ENCODE results near the gene ZNF766. TPM values are rescaled to one million over a fixed set of nuclear protein-coding genes. Genes with fewer than 3 reads are reported as not detected.
"Not testable (repeated sequence)": the region's sequence is repeated elsewhere in the genome, so short reads cannot be mapped to it uniquely, and the experiment has no call there.

Gene ZNF766
- total RNA-seq, 1 experiment from 2014 or later = 12.3 TPM

- Histone ChIP-seq H3K4me3 (no peak overlapping the region), H3K9me3 (peaks cover 5% of the 10 kb centered on the region; the same call in 1 of the 2 replicates), H3K27me3 (no peaks in the 10 kb centered on the region; the same call in 1 of the 2 replicates), H3K36me3 (no peaks in the 10 kb centered on the region)
- no peak for DNase-seq
Observed at GRCh38 chr19:52258426-52258825, 11.0 kb upstream of the ZNF766 start.

DNA sequence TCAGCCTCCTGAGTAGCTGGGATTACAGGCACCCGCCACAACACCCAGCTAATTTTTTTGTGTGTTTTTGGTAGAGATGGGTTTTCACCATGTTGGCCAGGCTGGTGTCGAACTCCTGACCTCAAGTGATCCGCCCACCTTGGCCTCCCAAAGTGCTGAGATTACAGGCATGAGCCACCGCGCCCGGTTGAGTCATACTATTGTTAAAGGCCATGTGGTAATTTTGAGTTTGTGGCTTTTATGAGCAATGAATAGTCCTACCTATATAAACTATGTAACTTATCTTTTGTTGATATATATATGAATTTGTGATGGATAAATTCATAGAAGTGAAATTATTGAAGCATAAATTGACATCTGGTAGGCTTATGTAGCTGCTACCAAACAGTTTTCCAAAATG lies 3.8 kb upstream of the ZNF766 start:
- not testable (repeated sequence) for H3K36me3 ChIP-seq, H3K4me3 ChIP-seq, H3K27me3 ChIP-seq
- H3K9me3 ChIP-seq = peaks cover 18% of the 10 kb centered on the region
- DNase-seq = peak; percentile 39

DNA sequence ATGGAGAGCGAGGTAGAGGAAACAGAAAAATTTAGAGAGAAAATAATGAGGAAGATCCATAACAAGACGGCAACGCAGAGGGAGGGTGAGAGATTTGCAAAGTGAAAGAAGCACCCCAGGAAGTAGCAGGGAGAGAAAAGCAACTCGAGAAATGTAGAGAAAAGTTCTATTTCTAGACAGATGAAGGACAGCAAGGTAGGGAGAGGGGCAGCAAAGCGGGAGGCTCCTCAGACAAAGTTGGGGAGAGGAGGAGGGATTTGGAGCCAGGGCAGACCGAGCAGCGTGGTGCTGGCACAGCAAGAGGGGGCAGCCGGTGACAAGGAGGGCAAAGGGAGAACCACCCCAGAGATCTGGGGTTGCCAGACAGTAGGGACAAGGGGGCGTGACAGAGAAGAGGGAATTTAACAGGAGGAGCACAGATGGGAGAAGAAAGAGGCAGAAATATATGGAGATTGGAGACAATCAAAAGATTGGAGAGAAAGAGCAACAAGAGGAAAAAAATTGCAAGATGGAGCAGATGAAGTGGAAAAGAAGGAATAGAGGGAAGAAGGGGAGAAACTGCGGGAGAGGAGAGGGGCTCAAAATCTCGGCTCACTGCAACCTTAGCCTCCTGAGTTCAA lies 989 bp downstream of the ZNF766 start:
- H3K27me3 ChIP-seq = no peaks in the 10 kb centered on the region
- peak; percentile 16 for DNase-seq

GRCh38 chr19:52273301-52273700 lies 3.9 kb downstream of the ZNF766 start:
- DNase-seq = no peak
- Histone ChIP-seq H3K9me3 (peaks cover 30% of the 10 kb centered on the region), H3K36me3 (peaks cover 67% of the 10 kb centered on the region), H3K27me3 (no peaks in the 10 kb centered on the region), H3K4me3 (no peak overlapping the region)

More for the DNA sequence above, 989 bp downstream of the ZNF766 start:
- peaks cover 32% of the 10 kb centered on the region for H3K9me3 ChIP-seq
- peaks cover 48% of the 10 kb centered on the region for H3K36me3 ChIP-seq
- peak overlapping the region; percentile 99 for H3K4me3 ChIP-seq

GRCh38 chr19:52274191-52274590 lies 4.8 kb downstream of the ZNF766 start:
- Histone ChIP-seq H3K9me3 (peaks cover 34% of the 10 kb centered on the region), H3K4me3 (no peak overlapping the region), H3K27me3 (no peaks in the 10 kb centered on the region), H3K36me3 (peaks cover 73% of the 10 kb centered on the region)
- no peak for DNase-seq

DNA sequence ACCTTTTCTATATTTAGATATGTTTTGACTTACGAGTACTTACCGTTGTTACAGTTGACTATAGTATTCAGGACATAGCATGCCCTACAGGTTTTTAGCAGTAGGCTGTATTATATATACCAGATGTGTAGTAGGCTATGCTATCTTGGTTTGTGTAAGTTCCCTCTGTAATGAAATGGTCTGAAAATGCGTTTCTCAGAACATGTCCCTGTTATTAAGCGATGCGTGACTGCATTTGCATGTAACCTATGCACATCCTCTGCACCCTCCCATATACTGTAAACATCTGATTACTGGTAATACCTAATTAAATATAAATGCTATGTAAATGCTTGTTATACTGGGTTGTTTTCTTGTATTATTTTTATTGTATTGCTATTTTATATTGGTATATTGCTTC lies 6.6 kb downstream of the ZNF766 start:
- DNase-seq = no peak
- no peak overlapping the region for H3K4me3 ChIP-seq
- peaks cover 44% of the 10 kb centered on the region for H3K9me3 ChIP-seq
- H3K36me3 ChIP-seq = peaks cover 74% of the 10 kb centered on the region
- no peaks in the 10 kb centered on the region for H3K27me3 ChIP-seq

GRCh38 chr19:52277471-52277870 lies 8.1 kb downstream of the ZNF766 start:
- Histone ChIP-seq H3K9me3 (peaks cover 40% of the 10 kb centered on the region), H3K27me3 (no peaks in the 10 kb centered on the region), H3K4me3 (no peak overlapping the region), H3K36me3 (peaks cover 73% of the 10 kb centered on the region)
- no peak for DNase-seq

- no peak for DNase-seq
- H3K4me3 ChIP-seq = no peak overlapping the region
- no peaks in the 10 kb centered on the region for H3K27me3 ChIP-seq
- peaks cover 87% of the 10 kb centered on the region for H3K36me3 ChIP-seq
- H3K9me3 ChIP-seq = peaks cover 6% of the 10 kb centered on the region
Observed at GRCh38 chr19:52286256-52286655, 16.9 kb downstream of the ZNF766 start.

GRCh38 chr19:52291781-52292180 lies 22.4 kb downstream of the ZNF766 start:
- H3K4me3 ChIP-seq = no peak overlapping the region
- peaks cover 56% of the 10 kb centered on the region for H3K36me3 ChIP-seq
- DNase-seq = no peak
- peaks cover 10% of the 10 kb centered on the region for H3K9me3 ChIP-seq
- H3K27me3 ChIP-seq = no peaks in the 10 kb centered on the region

GRCh38 chr19:52292946-52293345 lies 23.6 kb downstream of the ZNF766 start:
- H3K36me3 ChIP-seq = peaks cover 49% of the 10 kb centered on the region
- not testable (repeated sequence) for DNase-seq, H3K27me3 ChIP-seq, H3K9me3 ChIP-seq, H3K4me3 ChIP-seq

GRCh38 chr19:52296400-52296772 lies 27.0 kb downstream of the ZNF766 start:
- H3K9me3 ChIP-seq = peaks cover 23% of the 10 kb centered on the region
- no peak for DNase-seq
- H3K4me3 ChIP-seq = peak overlapping the region; percentile 95
- peaks cover 41% of the 10 kb centered on the region for H3K36me3 ChIP-seq
- H3K27me3 ChIP-seq = no peaks in the 10 kb centered on the region

DNA sequence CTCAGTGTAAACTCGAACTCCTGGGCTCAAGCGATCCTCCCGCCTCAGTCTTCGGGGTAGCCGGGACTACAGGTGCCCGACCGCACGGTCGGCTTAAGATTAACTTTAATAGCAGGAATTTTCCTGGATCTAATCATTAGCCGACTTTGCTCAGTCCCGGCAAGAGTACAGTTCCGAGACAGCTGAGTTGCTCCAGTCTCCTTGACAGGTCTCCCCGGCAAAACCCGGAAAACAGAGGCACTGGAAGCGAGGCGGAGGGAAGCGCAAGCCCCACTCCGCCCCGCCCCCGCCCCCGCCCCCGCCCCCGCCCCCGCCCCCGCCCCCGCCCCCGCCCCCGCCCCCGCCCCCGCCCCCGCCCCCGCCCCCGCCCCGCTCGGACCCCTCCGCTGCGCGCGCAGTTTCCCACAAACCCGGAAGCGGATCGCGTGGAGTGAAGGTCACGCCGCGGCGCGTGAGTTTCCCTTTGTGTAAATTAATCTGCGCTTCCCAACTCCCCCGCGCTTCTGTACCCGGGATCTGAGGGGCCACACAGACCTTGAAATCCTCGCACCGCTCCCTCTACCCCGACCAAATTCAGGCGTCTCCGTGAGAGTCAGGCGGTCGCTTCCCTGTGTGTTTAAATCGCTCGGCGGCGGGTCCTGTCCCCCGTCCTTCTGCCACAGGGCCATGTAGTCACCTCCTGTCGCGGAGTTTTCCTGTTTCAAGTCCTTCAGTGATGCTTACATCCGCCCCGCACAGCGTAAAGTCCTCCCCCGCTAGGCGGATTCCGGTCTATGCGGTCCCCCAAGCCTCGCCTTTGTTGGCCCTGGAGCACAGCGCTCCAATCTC lies 27.6 kb downstream of the ZNF766 start, which contains the start of gene ZNF480:
TSS of gene ZNF480 (plus strand) at position 397 of the 828 bp plus-strand sequence. CDS start 3,244 bp downstream, outside the sequence.
- Histone ChIP-seq H3K36me3 (peaks cover 41% of the 10 kb centered on the region), H3K9me3 (peaks cover 28% of the 10 kb centered on the region), H3K27me3 (no peaks in the 10 kb centered on the region), H3K4me3 (peak within 1 kb of the TSS; percentile 95)
- peak; percentile 71 for DNase-seq

GRCh38 chr19:52297601-52298364 lies 28.4 kb downstream of the ZNF766 start:
- Histone ChIP-seq H3K36me3 (peaks cover 41% of the 10 kb centered on the region), H3K27me3 (no peaks in the 10 kb centered on the region), H3K4me3 (peak overlapping the region; percentile 95), H3K9me3 (peaks cover 30% of the 10 kb centered on the region)
- no peak for DNase-seq

DNA sequence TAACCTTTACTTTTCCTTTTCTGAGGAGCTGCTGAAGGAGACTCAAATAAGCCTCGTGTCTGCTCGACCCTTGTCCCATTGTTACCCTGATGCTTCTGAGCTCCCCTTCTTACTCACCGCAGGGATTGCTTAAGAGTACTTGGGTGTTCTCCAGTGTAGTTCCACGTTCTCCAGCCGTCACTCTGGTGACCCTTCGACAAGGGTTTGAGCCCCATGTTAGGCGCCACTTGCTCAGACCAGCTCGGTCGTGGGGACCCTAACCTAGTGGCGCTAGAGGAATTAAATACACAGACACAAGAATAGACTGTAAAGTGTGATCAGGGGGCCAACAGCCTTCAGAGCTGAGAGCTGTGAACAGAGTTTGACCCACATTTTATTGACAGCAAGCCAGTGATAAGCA lies 37.9 kb downstream of the ZNF766 start:
- no peak overlapping the region for H3K4me3 ChIP-seq
- H3K36me3 ChIP-seq = peaks cover 73% of the 10 kb centered on the region
- no peaks in the 10 kb centered on the region for H3K27me3 ChIP-seq
- peak; percentile 23 for DNase-seq
- peaks cover 49% of the 10 kb centered on the region for H3K9me3 ChIP-seq

DNA sequence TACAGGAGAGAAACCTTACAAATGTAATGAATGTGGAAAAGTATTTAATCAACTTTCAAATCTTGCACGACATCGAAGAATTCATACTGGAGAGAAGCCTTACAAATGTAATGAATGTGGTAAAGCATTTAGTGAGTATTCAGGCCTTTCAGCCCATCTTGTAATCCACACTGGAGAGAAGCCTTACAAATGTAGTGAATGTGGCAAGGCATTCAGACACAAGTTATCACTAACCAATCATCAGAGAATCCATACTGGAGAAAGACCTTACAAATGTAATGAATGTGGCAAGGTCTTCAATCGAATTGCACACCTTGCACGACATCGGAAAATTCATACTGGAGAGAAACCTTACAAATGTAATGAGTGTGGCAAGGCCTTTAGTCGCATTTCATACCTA lies 53.0 kb downstream of the ZNF766 start:
- DNase-seq = no peak
- Histone ChIP-seq H3K27me3 (no peaks in the 10 kb centered on the region), H3K36me3 (peaks cover 77% of the 10 kb centered on the region), H3K4me3 (no peak overlapping the region), H3K9me3 (peaks cover 83% of the 10 kb centered on the region)

DNA sequence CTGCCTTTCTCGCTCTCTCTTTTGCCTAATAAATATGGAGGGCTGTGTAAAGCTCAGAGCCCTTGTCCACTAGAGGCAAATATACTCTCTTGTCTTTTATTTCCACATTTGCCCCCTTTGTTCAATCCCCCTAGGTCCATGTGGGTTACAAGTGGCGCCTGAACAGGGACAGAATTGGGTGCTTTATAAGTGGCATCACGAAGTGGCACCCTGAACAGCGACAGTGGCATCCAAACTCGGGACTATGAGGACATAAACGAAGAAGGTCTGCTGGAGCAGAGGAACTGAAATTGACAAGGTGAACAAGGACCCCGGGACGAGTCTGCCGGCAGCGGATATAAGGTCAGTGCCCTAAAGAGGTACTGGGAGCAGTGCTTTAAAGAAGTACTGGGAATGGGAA lies 62.4 kb downstream of the ZNF766 start:
- DNase-seq = no peak
- Histone ChIP-seq H3K4me3 (no peak overlapping the region), H3K36me3 (no peaks in the 10 kb centered on the region), H3K9me3 (peaks cover 39% of the 10 kb centered on the region), H3K27me3 (no peaks in the 10 kb centered on the region)

DNA sequence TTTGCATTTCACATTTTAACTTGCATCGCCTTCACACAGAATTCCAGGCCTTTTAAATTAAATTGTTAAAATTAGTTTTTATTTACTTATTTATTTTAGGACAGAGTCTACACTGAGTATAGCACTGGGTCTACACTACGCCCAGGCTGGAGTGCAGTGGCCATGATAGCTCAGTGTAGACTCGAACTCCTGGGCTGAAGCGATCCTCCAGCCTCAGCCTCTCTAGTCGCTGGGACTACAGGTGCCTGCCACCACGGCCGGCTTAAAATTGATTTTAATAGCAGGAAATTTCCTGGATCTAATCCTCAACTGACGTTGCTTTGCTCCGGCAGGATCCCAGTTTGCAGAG lies 66.4 kb downstream of the ZNF766 start:
- DNase-seq = no peak
- Histone ChIP-seq H3K36me3 (no peaks in the 10 kb centered on the region), H3K27me3 (no peaks in the 10 kb centered on the region), H3K4me3 (peak overlapping the region; percentile 67), H3K9me3 (peaks cover 24% of the 10 kb centered on the region)
